Smooth muscle cell (in vitro differentiated cells): Measurements from ENCODE around the gene ANKRD30A. TPM values are rescaled to one million over a fixed set of nuclear protein-coding genes. Genes with fewer than 3 reads are reported as not detected.

ENCODE experiments used
- DNase-seq: peaks from one replicate; lab custom pipeline; 2025; ENCODE audit not compliant: unreplicated experiment; lab: John Stamatoyannopoulos, UW
- H2AFZ ChIP-seq: fragments of 200-600 bp; sonication (generic); 2 replicates; pipeline ENCODE4 v1.6.0; 2016; ENCODE audit warnings: antibody characterized with exemption, low read depth, mild to moderate bottlenecking
- H3F3A ChIP-seq: fragments of 200-600 bp; sonication (generic); 2 replicates; pipeline ENCODE4 v1.6.0; 2017; ENCODE audit warnings: antibody characterized with exemption, low read depth
- H3K27ac ChIP-seq: fragments of 200-600 bp; sonication (generic); 2 replicates; pipeline ENCODE4 v1.5.1; 2016; ENCODE audit warnings: low read depth, mild to moderate bottlenecking
- H3K27me3 ChIP-seq: fragments of 200-600 bp; sonication (generic); 2 replicates; pipeline ENCODE4 v1.6.1; 2016; ENCODE audit warnings: low read depth, mild to moderate bottlenecking
- H3K36me3 ChIP-seq: fragments of 200-600 bp; sonication (generic); 2 replicates; pipeline ENCODE4 v1.5.1; 2016; ENCODE audit warnings: low read depth
- H3K4me1 ChIP-seq: fragments of 200-600 bp; sonication (generic); 2 replicates; pipeline ENCODE4 v1.5.1; 2016; ENCODE audit warnings: low read depth
- H3K4me2 ChIP-seq: fragments of 200-600 bp; sonication (generic); 2 replicates; pipeline ENCODE4 v1.6.0; 2016; ENCODE audit warnings: mild to moderate bottlenecking
- H3K4me3 ChIP-seq: fragments of 200-600 bp; sonication (generic); 2 replicates; pipeline ENCODE4 v1.5.1; 2016; ENCODE audit warnings: mild to moderate bottlenecking
- H3K79me2 ChIP-seq: fragments of 200-600 bp; sonication (generic); 2 replicates; pipeline ENCODE4 v1.6.0; 2016; ENCODE audit warnings: low read depth, mild to moderate bottlenecking
- H3K9ac ChIP-seq: fragments of 200-600 bp; sonication (generic); 2 replicates; pipeline ENCODE4 v1.6.0; 2016; ENCODE audit warnings: low read depth
- H3K9me3 ChIP-seq: fragments of 200-600 bp; sonication (generic); replicated peaks from 2 replicates; pipeline ENCODE4 v1.5.1; 2016; ENCODE audit warnings: low read depth
- H4K20me1 ChIP-seq: fragments of 200-600 bp; sonication (generic); 2 replicates; pipeline ENCODE4 v1.6.0; 2016; ENCODE audit warnings: low read depth
- CTCF ChIP-seq: fragments of 200-600 bp; sonication (generic); IDR thresholded peaks from 2 replicates; pipeline ENCODE4 v1.5.1; 2017; ENCODE audit warnings: borderline replicate concordance, mild to moderate bottlenecking, antibody characterized with exemption; ENCODE audit not compliant: insufficient read depth, poor library complexity, severe bottlenecking
- WGBS: methylation state at CpG from one replicate; pipeline ENCODE4 v1.1.7; 2016; ENCODE audit warnings: low lambda C conversion rate; 5-methylcytosine and 5-hydroxymethylcytosine counted together
- polyA plus RNA-seq: library from polyadenylated mRNA; unstranded; fragments of >200 nt; fragmentation: Nextera tagmentation; extraction: Ambion mirVana; gene quantifications from 2 replicates; pipeline ENCODE4 v1.2.1, GENCODE V29; 2016
- total RNA-seq: library from RNA; depleted of rRNA; stranded (reverse); fragments of >200 nt; gene quantifications from 2 replicates; pipeline ENCODE4 v1.2.3, GENCODE V29; 2014

ANKRD30A gene
- total and polyA plus RNA-seq, 2 experiments from 2014 or later, result not detected

DNA sequence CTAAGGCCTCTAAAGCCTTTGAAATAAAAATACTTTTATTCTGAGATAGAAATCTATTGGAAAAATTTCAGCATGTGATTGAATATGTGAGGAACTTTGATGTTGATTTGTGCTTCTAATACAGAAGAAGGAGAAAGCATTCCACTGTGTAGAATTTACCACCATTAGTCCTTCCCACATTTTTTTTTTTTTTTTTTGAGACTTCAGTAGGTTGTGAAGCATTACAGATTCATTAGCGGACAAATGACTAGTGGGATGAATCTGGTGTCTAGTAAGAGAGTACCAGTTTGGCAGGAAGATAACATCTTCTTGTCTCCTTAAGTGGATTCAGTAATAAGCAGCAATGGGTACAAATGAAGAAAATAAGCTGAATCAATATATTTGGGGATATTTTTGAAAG, 95.5 kb downstream of the ANKRD30A start:
- no peaks in the 10 kb centered on the region for H3K27me3 ChIP-seq
- no peaks in the 10 kb centered on the region for H3F3A ChIP-seq
- no peaks in the 10 kb centered on the region for H3K36me3 ChIP-seq
- WGBS, result 0% methylated on average over 1 of the region's 1 CpG
- no peaks in the 10 kb centered on the region for H3K79me2 ChIP-seq
- peaks cover 3% of the 10 kb centered on the region for H3K9me3 ChIP-seq
- no peak overlapping the region for H3K9ac ChIP-seq
- no peak for DNase-seq
- no peak for TF ChIP-seq CTCF
- no peak overlapping the region for H3K27ac ChIP-seq
- H2AFZ ChIP-seq, result no peak overlapping the region
- H4K20me1 ChIP-seq, result no peaks in the 10 kb centered on the region
- no peak overlapping the region for H3K4me2 ChIP-seq
- H3K4me3 ChIP-seq, result no peak overlapping the region
- no peaks in the 10 kb centered on the region for H3K4me1 ChIP-seq

GRCh38 chr10:37222046-37222445, 96.6 kb downstream of the ANKRD30A start:
- no peaks in the 10 kb centered on the region for H3K4me1 ChIP-seq
- WGBS, result 8% methylated on average over 2 of the region's 2 CpGs
- H3K27ac ChIP-seq, result no peak overlapping the region
- no peak for TF ChIP-seq CTCF
- H3K4me2 ChIP-seq, result no peak overlapping the region
- DNase-seq, result no peak
- H3F3A ChIP-seq, result no peaks in the 10 kb centered on the region
- no peak overlapping the region for H3K4me3 ChIP-seq
- no peak overlapping the region for H3K9ac ChIP-seq
- no peaks in the 10 kb centered on the region for H3K36me3 ChIP-seq
- no peaks in the 10 kb centered on the region for H4K20me1 ChIP-seq
- no peaks in the 10 kb centered on the region for H3K27me3 ChIP-seq
- no peak overlapping the region for H2AFZ ChIP-seq
- no peaks in the 10 kb centered on the region for H3K79me2 ChIP-seq
- H3K9me3 ChIP-seq, result peaks cover 3% of the 10 kb centered on the region

DNA sequence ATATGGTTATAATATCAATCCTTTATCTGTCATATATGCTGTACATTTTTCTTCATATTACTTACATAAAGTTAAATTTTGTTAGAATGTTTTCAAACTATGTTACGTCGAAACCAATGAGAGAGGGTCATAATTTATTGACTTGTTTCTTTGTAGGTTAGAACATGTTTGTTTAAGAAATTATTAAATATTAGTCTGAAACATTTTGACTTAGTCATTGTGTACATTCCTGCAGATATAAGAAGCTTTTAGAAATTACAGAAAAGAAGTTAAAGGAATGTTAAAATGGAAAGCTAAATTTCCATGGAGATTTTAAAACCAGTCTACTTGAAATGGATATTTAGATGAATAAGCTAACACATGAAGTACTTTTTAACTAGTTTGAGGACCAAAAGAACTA, 99.8 kb downstream of the ANKRD30A start:
- Histone ChIP-seq H3F3A (no peaks in the 10 kb centered on the region), H3K27ac (no peak overlapping the region), H3K4me3 (no peak overlapping the region), H3K9ac (no peak overlapping the region), H3K9me3 (no peaks in the 10 kb centered on the region), H3K36me3 (no peaks in the 10 kb centered on the region), H3K27me3 (no peaks in the 10 kb centered on the region), H3K79me2 (no peaks in the 10 kb centered on the region), H4K20me1 (no peaks in the 10 kb centered on the region), H3K4me1 (no peaks in the 10 kb centered on the region), H2AFZ (no peak overlapping the region), H3K4me2 (no peak overlapping the region)
- DNase-seq, result no peak
- TF ChIP-seq CTCF, result no peak
- 89% methylated on average over 2 of the region's 2 CpGs for WGBS

GRCh38 chr10:37226524-37226923, 101.1 kb downstream of the ANKRD30A start:
- Histone ChIP-seq H3K4me1 (no peaks in the 10 kb centered on the region), H3K27me3 (no peaks in the 10 kb centered on the region), H3K9ac (no peak overlapping the region), H3K79me2 (no peaks in the 10 kb centered on the region), H2AFZ (no peak overlapping the region), H3K36me3 (no peaks in the 10 kb centered on the region), H3K9me3 (peaks cover 3% of the 10 kb centered on the region), H3K27ac (no peak overlapping the region), H3K4me3 (no peak overlapping the region), H4K20me1 (no peaks in the 10 kb centered on the region), H3K4me2 (no peak overlapping the region), H3F3A (no peaks in the 10 kb centered on the region)
- no peak for TF ChIP-seq CTCF
- DNase-seq, result no peak
